ENCODE results near the gene RSRC1.

GRCh38 chr3:158403013-158403412 lies 293.1 kb downstream of the RSRC1 start:
- TF ChIP-seq CTCF (IDR thresholded peaks at IDR 0.05 in 4 of 5, conservative IDR thresholded peaks at IDR 0.05 in 1 of 5): no peak
- no peak for TF ChIP-seq POLR2A (IDR thresholded peaks at IDR 0.05)

All from gastrocnemius medialis (tissue), 4 donors.